Measurements from ENCODE around the gene THUMPD2.

GRCh38 chr2:39710807-39711206 lies 68.3 kb downstream of the THUMPD2 start:
- no peak for TF ChIP-seq CTCF (IDR thresholded peaks at IDR 0.05)
- no peak for TF ChIP-seq POLR2AphosphoS5 (IDR thresholded peaks at IDR 0.05)
